H9 (cell line): ENCODE results near the gene HHLA2. TPM values are rescaled to one million over a fixed set of nuclear protein-coding genes. Genes with fewer than 3 reads are reported as not detected.

ENCODE experiments used
- DNase-seq: peaks from one replicate; pipeline ENCODE4 v3.0.0-alpha.2; 2017
- H2AFZ ChIP-seq: one replicate; pipeline ENCODE4 v1.6.1; 2013; ENCODE audit warnings: mild to moderate bottlenecking, low read length, control low read depth, moderate library complexity
- H2AK5ac ChIP-seq: 2 replicates; pipeline ENCODE4 v1.6.1; 2013; ENCODE audit warnings: low read length, control low read depth, mixed read lengths; ENCODE audit not compliant: insufficient read length
- H2BK120ac ChIP-seq: one replicate; pipeline ENCODE4 v1.6.1; 2013; ENCODE audit warnings: low read depth, mild to moderate bottlenecking, low read length, control low read depth, inconsistent platforms; ENCODE audit not compliant: poor library complexity, severe bottlenecking
- H2BK12ac ChIP-seq: 2 replicates; pipeline ENCODE4 v1.6.1; 2013; ENCODE audit warnings: low read length, control low read depth, mixed read lengths, low read depth; ENCODE audit not compliant: insufficient read length
- H2BK15ac ChIP-seq: 2 replicates; pipeline ENCODE4 v1.6.1; 2013; ENCODE audit warnings: low read depth, low read length, control low read depth
- H2BK20ac ChIP-seq: one replicate; pipeline ENCODE4 v1.6.1; 2013; ENCODE audit warnings: low read depth, mild to moderate bottlenecking, low read length, control low read depth, inconsistent platforms; ENCODE audit not compliant: poor library complexity, severe bottlenecking
- H2BK5ac ChIP-seq: 2 replicates; pipeline ENCODE4 v1.6.1; 2013; ENCODE audit warnings: low read length, control low read depth, mixed read lengths; ENCODE audit not compliant: insufficient read length
- H3K14ac ChIP-seq: 2 replicates; pipeline ENCODE4 v1.6.1; 2013; ENCODE audit warnings: low read length, control low read depth; ENCODE audit not compliant: insufficient read depth
- H3K18ac ChIP-seq: 2 replicates; pipeline ENCODE4 v1.6.1; 2013; ENCODE audit warnings: low read depth, mild to moderate bottlenecking, mixed read lengths, low read length, control low read depth; ENCODE audit not compliant: insufficient read length
- H3K23ac ChIP-seq: 2 replicates; pipeline ENCODE4 v1.6.1; 2013; ENCODE audit warnings: low read length, control low read depth, mixed read lengths, low read depth; ENCODE audit not compliant: insufficient read length
- H3K23me2 ChIP-seq: 2 replicates; pipeline ENCODE4 v1.6.1; 2013; ENCODE audit warnings: low read depth, mild to moderate bottlenecking, mixed read lengths, low read length, control low read depth; ENCODE audit not compliant: insufficient read length, poor library complexity, severe bottlenecking
- H3K27ac ChIP-seq: 2 replicates; pipeline ENCODE4 v1.5.1; 2013; ENCODE audit warnings: low read length, control low read depth, mixed read lengths, low read depth; ENCODE audit not compliant: insufficient read length
- H3K27me3 ChIP-seq: 2 replicates; pipeline ENCODE4 v1.6.1; 2013; ENCODE audit warnings: low read length, control low read depth, inconsistent platforms; ENCODE audit not compliant: insufficient read depth
- H3K4ac ChIP-seq: 2 replicates; pipeline ENCODE4 v1.6.1; 2013; ENCODE audit warnings: low read depth, mild to moderate bottlenecking, control low read depth, inconsistent platforms, low read length, moderate library complexity
- H3K4me1 ChIP-seq: 2 replicates; pipeline ENCODE4 v1.6.1; 2013; ENCODE audit warnings: low read length, control low read depth, inconsistent platforms; ENCODE audit not compliant: insufficient read depth
- H3K4me2 ChIP-seq: 2 replicates; pipeline ENCODE4 v1.6.1; 2013; ENCODE audit warnings: low read length, control low read depth, mixed read lengths; ENCODE audit not compliant: insufficient read length, insufficient read depth
- H3K56ac ChIP-seq: 2 replicates; pipeline ENCODE4 v1.6.1; 2013; ENCODE audit warnings: low read depth, mild to moderate bottlenecking, mixed read lengths, low read length, control low read depth; ENCODE audit not compliant: insufficient read length
- H3K79me1 ChIP-seq: 2 replicates; pipeline ENCODE4 v1.6.1; 2013; ENCODE audit warnings: low read depth, mild to moderate bottlenecking, moderate library complexity, low read length, control low read depth, inconsistent platforms; ENCODE audit not compliant: insufficient read depth, poor library complexity, severe bottlenecking
- H3K79me2 ChIP-seq: 2 replicates; pipeline ENCODE4 v1.6.1; 2013; ENCODE audit warnings: low read length, control low read depth, inconsistent platforms; ENCODE audit not compliant: insufficient read depth
- H3K9ac ChIP-seq: 2 replicates; pipeline ENCODE4 v1.6.1; 2013; ENCODE audit warnings: low read length, control low read depth, mixed read lengths; ENCODE audit not compliant: insufficient read length; ENCODE audit errors: extremely low read depth
- H3K9me3 ChIP-seq: one replicate; pipeline ENCODE4 v1.6.1; 2013; ENCODE audit warnings: low read depth, low read length, inconsistent platforms; ENCODE audit not compliant: control insufficient read depth
- H3T11ph ChIP-seq: one replicate; pipeline ENCODE4 v1.6.1; 2013; ENCODE audit warnings: mild to moderate bottlenecking, low read length, control low read depth, inconsistent platforms
- H4K20me1 ChIP-seq: one replicate; pipeline ENCODE4 v1.6.1; 2013; ENCODE audit not compliant: control insufficient read depth, insufficient read length, insufficient read depth
- H4K5ac ChIP-seq: 2 replicates; pipeline ENCODE4 v1.6.1; 2013; ENCODE audit warnings: low read depth, mild to moderate bottlenecking, mixed read lengths, low read length, control low read depth; ENCODE audit not compliant: insufficient read length
- H4K8ac ChIP-seq: replicated peaks from 2 replicates; pipeline ENCODE4 v1.6.1; 2013; ENCODE audit warnings: low read length, control low read depth, mixed read lengths, low read depth; ENCODE audit not compliant: insufficient read length
- H4K91ac ChIP-seq: 2 replicates; pipeline ENCODE4 v1.6.1; 2013; ENCODE audit warnings: low read depth, mild to moderate bottlenecking, moderate library complexity, mixed read lengths, low read length, control low read depth; ENCODE audit not compliant: insufficient read length
- H3K27ac Mint-ChIP-seq, 3 experiments: 2 replicates in 2 of 3; 3 replicates in 1 of 3; pipeline ENCODE4 v1.8.0; 2020 to 2021; ENCODE audit warnings: mixed read lengths in 3 of 3, mild to moderate bottlenecking in 1 of 3, moderate library complexity in 1 of 3
- H3K27me3 Mint-ChIP-seq: 2 replicates; pipeline ENCODE4 v1.8.0; 2021; ENCODE audit warnings: low read depth, mild to moderate bottlenecking, moderate library complexity, mixed read lengths
- H3K36me3 Mint-ChIP-seq, 3 experiments: 2 replicates in 2 of 3; 3 replicates in 1 of 3; pipeline ENCODE4 v1.8.0; 2020 to 2021; ENCODE audit warnings: low read depth in 3 of 3, mixed read lengths in 3 of 3; ENCODE audit not compliant: insufficient read depth in 1 of 3
- H3K4me1 Mint-ChIP-seq, 2 experiments: 2 replicates each; pipeline ENCODE4 v1.8.0; 2020; ENCODE audit warnings: mixed read lengths in 2 of 2
- H3K4me3 Mint-ChIP-seq, 2 experiments: 2 replicates in 1 of 2; 3 replicates in 1 of 2; pipeline ENCODE4 v1.8.0; 2020 to 2021; ENCODE audit warnings: mild to moderate bottlenecking in 2 of 2, mixed read lengths in 2 of 2, moderate library complexity in 1 of 2
- H3K9me3 Mint-ChIP-seq, 2 experiments: 2 replicates in 1 of 2; 3 replicates in 1 of 2; pipeline ENCODE4 v1.8.0; 2020; ENCODE audit warnings: mild to moderate bottlenecking in 2 of 2, mixed read lengths in 2 of 2, moderate library complexity in 1 of 2
- CTCF ChIP-seq: fragments of 200-600 bp; sonication (generic); conservative IDR thresholded peaks from 3 replicates; pipeline ENCODE4 v1.8.0; 2021; ENCODE audit warnings: antibody characterized with exemption, mild to moderate bottlenecking
- WGBS: extraction: QIAGEN DNeasy Blood & Tissue Kit; methylation state at CpG from one replicate; pipeline ENCODE4 v1.1.7; 2013; ENCODE audit warnings: missing lambda C conversion rate, low lambda C conversion rate, mixed read lengths; ENCODE audit not compliant: insufficient read length; ENCODE audit errors: extremely low coverage; 5-methylcytosine and 5-hydroxymethylcytosine counted together
- total RNA-seq: library from RNA; stranded (reverse); gene quantifications from 2 replicates; pipeline ENCODE4 v1.2.1, GENCODE V29; 2021

Gene HHLA2
- total RNA-seq, 1 experiment from 2014 or later: not detected

- no peak overlapping the region for H3K4me2 ChIP-seq
- no peaks in the 10 kb centered on the region for H3K9me3 ChIP-seq
- H3K4me1 Mint-ChIP-seq: peaks cover 15 to 18% of the 10 kb centered on the region in 2 experiments
- TF ChIP-seq CTCF: no peak
- WGBS: no CpG with 5 or more reads among the region's 3 CpGs
- no peak overlapping the region for H3K56ac ChIP-seq
- H2BK5ac ChIP-seq: no peak overlapping the region
- no peaks in the 10 kb centered on the region; a peak in 1 of 7 replicates for H3K36me3 Mint-ChIP-seq
- H3K14ac ChIP-seq: no peak overlapping the region
- H4K20me1 ChIP-seq: no peaks in the 10 kb centered on the region
- DNase-seq: no peak
- no peak overlapping the region for H3K27ac Mint-ChIP-seq
- H2AFZ ChIP-seq: no peak overlapping the region
- H3K18ac ChIP-seq: no peak overlapping the region
- H3K4me1 ChIP-seq: peaks cover 2% of the 10 kb centered on the region; the same call in 1 of the 2 replicates
- no peak overlapping the region for H3K4ac ChIP-seq
- no peak overlapping the region for H3T11ph ChIP-seq
- H4K5ac ChIP-seq: no peak overlapping the region
- no peak overlapping the region for H2BK120ac ChIP-seq
- H3K9ac ChIP-seq: no peak overlapping the region
- no peak overlapping the region for H4K91ac ChIP-seq
- H2AK5ac ChIP-seq: no peak overlapping the region
- H3K27me3 ChIP-seq: no peaks in the 10 kb centered on the region
- no peak overlapping the region for H4K8ac ChIP-seq
- no peak overlapping the region for H3K23ac ChIP-seq
- H2BK12ac ChIP-seq: no peak overlapping the region
- H3K9me3 Mint-ChIP-seq: no peaks in the 10 kb centered on the region; a peak in 2 of 5 replicates
- H3K79me2 ChIP-seq: no peaks in the 10 kb centered on the region
- no peak overlapping the region for H3K27ac ChIP-seq
- H2BK15ac ChIP-seq: no peak overlapping the region
- no peaks in the 10 kb centered on the region for H3K79me1 ChIP-seq
- no peak overlapping the region for H3K4me3 Mint-ChIP-seq
- no peaks in the 10 kb centered on the region for H3K23me2 ChIP-seq
- no peaks in the 10 kb centered on the region for H3K27me3 Mint-ChIP-seq
- no peak overlapping the region for H2BK20ac ChIP-seq
These were observed 111.5 kb downstream of the HHLA2 start for GRCh38 chr3:108407886-108408285.
